H1 (cell line): ENCODE results near the gene ATG9B. TPM values are rescaled to one million over a fixed set of nuclear protein-coding genes. Genes with fewer than 3 reads are reported as not detected.

Experiments used
- BRCA1 ChIP-seq: IDR thresholded peaks from 2 replicates; pipeline ENCODE4 v1.6.1; 2012; ENCODE audit warnings: low read depth, low read length, improper control_type of control experiment
- HDAC2 ChIP-seq, 2 experiments: fragments of 300-600 bp in 1 of 2; sonication (generic) in 1 of 2; IDR thresholded peaks; 2 replicates each; pipeline ENCODE4 v1.6.1; 2011 to 2012; ENCODE audit warnings: low read depth in 2 of 2, low read length in 2 of 2, mild to moderate bottlenecking in 2 of 2, moderate library complexity in 2 of 2, borderline replicate concordance in 1 of 2, inconsistent platforms in 1 of 2
- MAX ChIP-seq: IDR thresholded peaks from 2 replicates; pipeline ENCODE4 v1.6.1; 2012; ENCODE audit warnings: inconsistent platforms
- polyA plus RNA-seq, 7 experiments: library from polyadenylated mRNA; depleted of rRNA in 3 of 7; stranded (reverse) in 5 of 7; unstranded in 2 of 7; fragments of >200 nt in 5 of 7; fragments of 200-250 nt in 2 of 7; gene quantifications; 1 replicate in 5 of 7; 2 replicates in 1 of 7; 4 replicates in 1 of 7; pipeline versions ENCODE4 v1.2.1 to v1.2.3, GENCODE V29; 2011 to 2013; ENCODE audit warnings: missing spikeins in 2 of 7, mixed read lengths in 2 of 7
- total RNA-seq: library from RNA; stranded (reverse); fragmentation: NEBNext Ultra II Directional; extraction: Animal tissue kit (Norgen Biotek cat#: 25700); gene quantifications from 2 replicates; pipeline ENCODE4 v1.2.1, GENCODE V29; 2021

Gene ATG9B
- total and polyA plus RNA-seq, 2 of the 8 experiments (the other 6 are each of a cell fraction or from before 2014, with no cell fraction given): 1.4 to 2.3 TPM

- TF ChIP-seq BRCA1 (no peak), MAX (no peak), HDAC2 (IDR thresholded peaks at IDR 0.05; ENCODE audit: borderline replicate concordance in 1 of 2, low read depth in 2 of 2, low read length in 2 of 2) (no peak)
These were observed 1.1 kb downstream of the ATG9B start (continued) for GRCh38 chr7:151023232-151023631.
